Panc1 (cell line): ENCODE measurements around the gene SOX3. TPM values are rescaled to one million over a fixed set of nuclear protein-coding genes. Genes with fewer than 3 reads are reported as not detected.

ENCODE experiments used
- ATAC-seq: fragments of 200-7000 bp; cut with Tn5 transposase; 2 replicates; pipeline ENCODE4 v1.9.1; 2020; ENCODE audit warnings: mild to moderate bottlenecking, moderate library complexity
- BruUV-seq: library from RNA; stranded (reverse); fragments of 400-500 nt; replicated peaks from 2 replicates; lab custom pipeline; 2021; lab: Mats Ljungman, UMichigan
- CTCF ChIA-PET: fragments of 300-600 bp; sonication (Branson Sonifier 250); formaldehyde crosslinking; loops from one replicate; lab custom pipeline; 2022; ENCODE audit warnings: antibody characterized with exemption; lab: Charles Lee
- POLR2A ChIA-PET: fragments of 300-600 bp; sonication (Branson Sonifier 250); formaldehyde crosslinking; loops from one replicate; lab custom pipeline; 2022; ENCODE audit warnings: antibody characterized with exemption; lab: Charles Lee
- DNase-seq: peaks from one replicate; pipeline ENCODE4 v3.0.0-alpha.2; 2010; ENCODE audit warnings: low read depth, low spot score
- H3K27ac ChIP-seq: 2 replicates; pipeline ENCODE4 v1.5.1; 2011; ENCODE audit warnings: mild to moderate bottlenecking, low read length, inconsistent platforms
- H3K27me3 ChIP-seq: fragments of 200-500 bp; sonication (Bioruptor generic); 2 replicates; pipeline ENCODE4 v1.6.0; 2014; ENCODE audit warnings: low read length, inconsistent platforms; ENCODE audit not compliant: control insufficient read depth, insufficient read depth
- H3K36me3 ChIP-seq: fragments of 200-500 bp; sonication (Bioruptor generic); 2 replicates; pipeline ENCODE4 v1.5.1; 2014; ENCODE audit warnings: inconsistent platforms, mild to moderate bottlenecking, low read length, moderate library complexity; ENCODE audit not compliant: control insufficient read depth, insufficient read depth
- H3K4me1 ChIP-seq: 2 replicates; pipeline ENCODE4 v1.5.1; 2011; ENCODE audit warnings: inconsistent platforms, mild to moderate bottlenecking, low read length, moderate library complexity; ENCODE audit not compliant: control insufficient read depth, insufficient read depth
- H3K4me3 ChIP-seq, 2 experiments: 2 replicates each; pipeline ENCODE4 v1.5.1; 2011 to 2012; ENCODE audit warnings: low read depth in 2 of 2, low read length in 2 of 2, mild to moderate bottlenecking in 2 of 2, inconsistent platforms in 1 of 2, moderate library complexity in 1 of 2
- H3K9me3 ChIP-seq: fragments of 200-500 bp; sonication (Bioruptor generic); 2 replicates; pipeline ENCODE4 v1.5.1; 2014; ENCODE audit warnings: low read depth, mild to moderate bottlenecking, inconsistent platforms, low read length, moderate library complexity; ENCODE audit not compliant: control insufficient read depth, insufficient read depth
- CTCF ChIP-seq: fragments of 450-650 bp; IDR thresholded peaks from 2 replicates; pipeline ENCODE4 v1.5.1; 2017; ENCODE audit warnings: mild to moderate bottlenecking
- POLR2AphosphoS5 ChIP-seq: IDR thresholded peaks from 2 replicates; pipeline ENCODE4 v1.6.1; 2012; ENCODE audit warnings: mild to moderate bottlenecking, low read depth, low read length, moderate library complexity
- REST ChIP-seq, 2 experiments: IDR thresholded peaks; 2 replicates each; pipeline ENCODE4 v1.6.1; 2011 to 2012; ENCODE audit warnings: low read depth in 2 of 2, control low read depth in 1 of 2, low read length in 1 of 2, mild to moderate bottlenecking in 1 of 2, moderate library complexity in 1 of 2; ENCODE audit not compliant: insufficient read depth in 1 of 2
- SIN3A ChIP-seq: IDR thresholded peaks from 2 replicates; pipeline ENCODE4 v1.6.1; 2012; ENCODE audit warnings: low read depth, mild to moderate bottlenecking, low read length, moderate library complexity, borderline replicate concordance; ENCODE audit not compliant: insufficient read depth
- TCF7L2 ChIP-seq: IDR thresholded peaks from 2 replicates; pipeline ENCODE4 v1.6.1; 2011; ENCODE audit warnings: mild to moderate bottlenecking, low read depth, low read length, inconsistent platforms
- in situ Hi-C: cut with HindIII; loops from 2 replicates; pipeline ENCODE4 v1.10.0; 2016; ENCODE audit warnings: low sequenced_read_pairs, low pct_unique_long_range_greater_than_20kb
- intact Hi-C: fragments of 100-400 bp; cut with micrococcal nuclease; formaldehyde crosslinking; loops from one replicate; pipeline ENCODE4 v1.10.0; 2022; ENCODE audit not compliant: unreplicated experiment
- total RNA-seq: library from RNA; stranded (reverse); gene quantifications from one replicate; pipeline ENCODE4 v1.2.1, GENCODE V29; 2021; ENCODE audit not compliant: unreplicated experiment

SOX3 gene
- total RNA-seq, 1 experiment from 2014 or later: not detected

GRCh38 chrX:140477987-140478386 is 26.9 kb downstream of the SOX3 start:
- DNase-seq (no peak), ATAC-seq (no peak)
- in situ Hi-C loops: no loop called here
- CTCF ChIA-PET: no interaction called here
- BruUV-seq: no TSS peak
- intact Hi-C loops: no loop called here
- POLR2A ChIA-PET: no interaction called here
- H3K4me1 ChIP-seq: no peaks in the 10 kb centered on the region
- H3K4me3 ChIP-seq: no peak overlapping the region
- H3K27me3 ChIP-seq: no peaks in the 10 kb centered on the region; the same call in 1 of the 2 replicates
- H3K9me3 ChIP-seq: no peaks in the 10 kb centered on the region
- no peak overlapping the region for H3K27ac ChIP-seq
- H3K36me3 ChIP-seq: no peaks in the 10 kb centered on the region
- no peak for TF ChIP-seq SIN3A

DNA sequence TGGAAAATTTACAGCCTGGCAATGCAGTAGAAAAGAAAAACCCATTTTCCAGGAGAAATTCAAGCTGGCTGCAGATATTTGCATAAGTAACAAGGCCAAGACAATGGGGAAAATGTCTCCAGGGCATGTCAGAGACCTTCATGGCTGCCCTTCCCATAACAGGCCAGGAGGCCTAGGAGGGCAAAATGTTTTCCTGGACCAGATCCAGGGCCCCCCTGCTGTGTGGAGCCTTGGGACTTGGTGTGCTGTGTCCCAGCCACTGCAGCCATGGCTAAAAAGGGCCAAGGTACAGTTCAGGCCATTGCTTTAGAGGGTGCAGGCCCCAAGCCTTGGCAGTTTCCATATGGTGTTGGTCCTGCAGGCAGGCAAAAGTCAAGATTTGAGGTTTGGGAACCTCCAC is 29.8 kb downstream of the SOX3 start:
- POLR2A ChIA-PET: no interaction called here
- CTCF ChIA-PET: no interaction called here
- no TSS peak for BruUV-seq
- no peaks in the 10 kb centered on the region; the same call in 1 of the 2 replicates for H3K27me3 ChIP-seq
- no peaks in the 10 kb centered on the region for H3K9me3 ChIP-seq
- H3K36me3 ChIP-seq: no peaks in the 10 kb centered on the region
- intact Hi-C loops (no loop called here), in situ Hi-C loops (no loop called here)
- H3K27ac ChIP-seq: no peak overlapping the region
- ATAC-seq (no peak), DNase-seq (no peak)
- H3K4me3 ChIP-seq: no peak overlapping the region
- TF ChIP-seq REST (IDR thresholded peaks at IDR 0.05; ENCODE audit: insufficient read depth in 1 of 2, low read depth in 2 of 2, low read length in 1 of 2): no peak
- TF ChIP-seq SIN3A: no peak
- no peak for TF ChIP-seq TCF7L2
- H3K4me1 ChIP-seq: no peaks in the 10 kb centered on the region

DNA sequence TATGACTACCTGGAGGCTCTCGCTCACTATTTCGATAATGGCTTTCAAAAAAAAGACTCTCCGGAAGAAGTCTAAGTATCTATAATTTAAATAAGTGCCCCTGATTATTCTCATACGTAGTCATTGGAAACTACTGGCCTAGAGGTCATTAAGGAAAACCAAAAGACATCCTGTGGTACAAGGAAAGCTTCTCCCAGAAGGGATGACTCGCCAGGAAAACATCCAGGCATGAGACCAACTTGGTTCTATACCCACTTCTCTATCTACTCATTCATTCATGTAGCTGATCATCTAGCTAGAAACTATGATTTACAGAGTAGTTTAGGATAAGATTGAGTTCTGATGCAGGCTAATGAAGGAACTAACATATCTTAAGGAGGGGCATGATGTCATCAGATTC is 37.7 kb downstream of the SOX3 start:
- TF ChIP-seq SIN3A (no peak), CTCF (no peak), REST (IDR thresholded peaks at IDR 0.05; ENCODE audit: insufficient read depth in 1 of 2, low read depth in 2 of 2, low read length in 1 of 2) (no peak), TCF7L2 (no peak), POLR2AphosphoS5 (no peak)
- intact Hi-C loops: no loop called here
- ATAC-seq: no peak
- ChIA-PET POLR2A (no interaction called here), CTCF (no interaction called here)
- Histone ChIP-seq H3K9me3 (no peaks in the 10 kb centered on the region), H3K4me3 (no peak overlapping the region), H3K27ac (no peak overlapping the region), H3K27me3 (no peaks in the 10 kb centered on the region), H3K36me3 (no peaks in the 10 kb centered on the region), H3K4me1 (no peaks in the 10 kb centered on the region)
- no peak for DNase-seq
- in situ Hi-C loops: no loop called here
- no TSS peak for BruUV-seq
